Natural killer cell (primary cell): ENCODE results near the gene PREX1. TPM values are rescaled to one million over a fixed set of nuclear protein-coding genes. Genes with fewer than 3 reads are reported as not detected.

ENCODE experiments used
- ATAC-seq, 3 donors: fragments of 150-1000 bp in 2 of 3; fragments of 200-7000 bp in 1 of 3; cut with Tn5 transposase; 1 replicate in 1 of 3; 2 replicates in 2 of 3; pipeline ENCODE4 v1.10.0; 2021; ENCODE audit warnings: mild to moderate bottlenecking in 2 of 3, moderate library complexity in 2 of 3
- DNase-seq, 2 donors: peaks; one replicate each; pipeline versions ENCODE4 v3.0.0 to v3.0.0-alpha.2; 2013 to 2021; ENCODE audit warnings: mixed read lengths in 1 of 2
- H3K27ac ChIP-seq: one replicate; pipeline ENCODE4 v1.5.1; 2013; ENCODE audit warnings: mild to moderate bottlenecking, low read length
- H3K27me3 ChIP-seq: one replicate; pipeline ENCODE4 v1.6.1; 2013; ENCODE audit warnings: low read length; ENCODE audit not compliant: control insufficient read depth, insufficient read depth
- H3K36me3 ChIP-seq: one replicate; pipeline ENCODE4 v1.6.1; 2013; ENCODE audit warnings: low read length; ENCODE audit not compliant: control insufficient read depth, insufficient read depth
- H3K4me1 ChIP-seq: one replicate; pipeline ENCODE4 v1.6.1; 2013; ENCODE audit warnings: low read length; ENCODE audit not compliant: control insufficient read depth, insufficient read depth
- H3K4me3 ChIP-seq: one replicate; pipeline ENCODE4 v1.5.1; 2013; ENCODE audit warnings: low read length
- H3K9me3 ChIP-seq: one replicate; pipeline ENCODE4 v1.6.1; 2013; ENCODE audit warnings: low read length; ENCODE audit not compliant: control insufficient read depth, insufficient read depth
- H3K27ac Mint-ChIP-seq, 2 donors: one replicate each; pipeline ENCODE4 v1.8.0; 2022; ENCODE audit warnings: mild to moderate bottlenecking in 2 of 2, mixed read lengths in 2 of 2, moderate library complexity in 1 of 2
- H3K27me3 Mint-ChIP-seq, 2 donors: one replicate each; pipeline ENCODE4 v1.8.0; 2022; ENCODE audit warnings: low read depth in 2 of 2, mixed read lengths in 2 of 2
- H3K36me3 Mint-ChIP-seq: one replicate; pipeline ENCODE4 v1.8.0; 2022; ENCODE audit warnings: mixed read lengths
- H3K4me1 Mint-ChIP-seq, 2 donors: one replicate each; pipeline ENCODE4 v1.8.0; 2022; ENCODE audit warnings: mixed read lengths in 2 of 2
- H3K4me3 Mint-ChIP-seq: one replicate; pipeline ENCODE4 v1.8.0; 2022; ENCODE audit warnings: mild to moderate bottlenecking, moderate library complexity, mixed read lengths
- H3K9me3 Mint-ChIP-seq, 2 donors: one replicate each; pipeline ENCODE4 v1.8.0; 2022; ENCODE audit warnings: mixed read lengths in 2 of 2
- WGBS: methylation state at CpG from one replicate; pipeline ENCODE4 v1.1.7; 2013; ENCODE audit warnings: missing lambda C conversion rate; ENCODE audit not compliant: insufficient coverage; 5-methylcytosine and 5-hydroxymethylcytosine counted together
- intact Hi-C: fragments of 100-400 bp; cut with micrococcal nuclease; formaldehyde crosslinking; loops from one replicate; pipeline ENCODE4 v1.14.2; 2022
- total RNA-seq, 4 donors: library from RNA; stranded (reverse); fragments of 120-200 nt in 1 of 4; gene quantifications; one replicate each; pipeline versions ENCODE4 v1.2.3 to v1.2.4, GENCODE V29; 2013 to 2022
- TF ChIP-seq, protein P1 (sequence below): fragments of 200-600 bp; IDR thresholded peaks from one replicate; pipeline ENCODE4 v1.8.0; 2022; ENCODE audit warnings: antibody characterized with exemption

The PREX1 gene
- total RNA-seq, 3 donors from 2014 or later (not counting 1 experiment from before 2014, with no cell fraction given): 382 to 392 (median 389) TPM

- TF ChIP-seq, protein P1, sequence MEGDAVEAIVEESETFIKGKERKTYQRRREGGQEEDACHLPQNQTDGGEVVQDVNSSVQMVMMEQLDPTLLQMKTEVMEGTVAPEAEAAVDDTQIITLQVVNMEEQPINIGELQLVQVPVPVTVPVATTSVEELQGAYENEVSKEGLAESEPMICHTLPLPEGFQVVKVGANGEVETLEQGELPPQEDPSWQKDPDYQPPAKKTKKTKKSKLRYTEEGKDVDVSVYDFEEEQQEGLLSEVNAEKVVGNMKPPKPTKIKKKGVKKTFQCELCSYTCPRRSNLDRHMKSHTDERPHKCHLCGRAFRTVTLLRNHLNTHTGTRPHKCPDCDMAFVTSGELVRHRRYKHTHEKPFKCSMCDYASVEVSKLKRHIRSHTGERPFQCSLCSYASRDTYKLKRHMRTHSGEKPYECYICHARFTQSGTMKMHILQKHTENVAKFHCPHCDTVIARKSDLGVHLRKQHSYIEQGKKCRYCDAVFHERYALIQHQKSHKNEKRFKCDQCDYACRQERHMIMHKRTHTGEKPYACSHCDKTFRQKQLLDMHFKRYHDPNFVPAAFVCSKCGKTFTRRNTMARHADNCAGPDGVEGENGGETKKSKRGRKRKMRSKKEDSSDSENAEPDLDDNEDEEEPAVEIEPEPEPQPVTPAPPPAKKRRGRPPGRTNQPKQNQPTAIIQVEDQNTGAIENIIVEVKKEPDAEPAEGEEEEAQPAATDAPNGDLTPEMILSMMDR: no peak
- 90% methylated on average over 5 of the region's 6 CpGs for WGBS
- Mint-ChIP-seq H3K27ac (no peak overlapping the region), H3K4me1 (peaks cover 60 to 64% of the 10 kb centered on the region in 2 donors), H3K4me3 (no peak overlapping the region), H3K27me3 (no peaks in the 10 kb centered on the region), H3K9me3 (no peaks in the 10 kb centered on the region), H3K36me3 (peaks cover 12% of the 10 kb centered on the region)
- peaks cover 39% of the 10 kb centered on the region for H3K4me1 ChIP-seq
- H3K27ac ChIP-seq: no peak overlapping the region
- no peak for DNase-seq
- ATAC-seq: no peak
- intact Hi-C loops: no loop called here
- H3K9me3 ChIP-seq: no peaks in the 10 kb centered on the region
- no peak overlapping the region for H3K4me3 ChIP-seq
- no peaks in the 10 kb centered on the region for H3K27me3 ChIP-seq
- H3K36me3 ChIP-seq: peaks cover 55% of the 10 kb centered on the region
Observed at GRCh38 chr20:48742233-48742632, 85.6 kb downstream of the PREX1 start.

- TF ChIP-seq, protein P1: no peak
- Histone ChIP-seq H3K9me3 (no peaks in the 10 kb centered on the region), H3K27me3 (no peaks in the 10 kb centered on the region), H3K27ac (no peak overlapping the region), H3K36me3 (peaks cover 51% of the 10 kb centered on the region), H3K4me1 (peaks cover 39% of the 10 kb centered on the region), H3K4me3 (no peak overlapping the region)
- no peak overlapping the region for H3K4me3 Mint-ChIP-seq
- H3K27me3 Mint-ChIP-seq: no peaks in the 10 kb centered on the region
- DNase-seq: no peak
- peaks cover 62 to 70% of the 10 kb centered on the region in 2 donors for H3K4me1 Mint-ChIP-seq
- no peaks in the 10 kb centered on the region for H3K9me3 Mint-ChIP-seq
- 98% methylated on average over 9 of the region's 9 CpGs for WGBS
- intact Hi-C loops: no loop called here
- peaks cover 12% of the 10 kb centered on the region for H3K36me3 Mint-ChIP-seq
- ATAC-seq: no peak
- no peak overlapping the region for H3K27ac Mint-ChIP-seq
Observed at GRCh38 chr20:48741669-48742068, 86.1 kb downstream of the PREX1 start.

DNA sequence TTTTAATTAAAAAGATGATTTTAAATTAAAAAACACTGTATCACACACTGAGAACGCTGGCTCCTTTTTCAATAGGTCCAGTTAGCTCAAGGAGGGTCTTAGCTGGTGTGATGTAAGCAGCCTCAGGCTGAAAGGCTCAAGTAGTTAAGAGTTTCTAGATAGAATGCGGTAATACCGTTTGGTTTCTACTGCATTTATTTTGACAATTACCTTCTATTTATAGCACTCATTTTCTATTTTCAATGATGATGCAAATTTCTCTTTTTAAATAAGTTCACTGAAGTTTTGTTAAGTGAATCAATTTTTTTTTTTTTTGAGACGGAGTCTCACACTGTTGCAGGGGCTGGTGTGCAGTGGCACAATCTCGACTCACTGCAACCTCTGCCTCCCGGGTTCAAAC is 87.1 kb downstream of the PREX1 start:
- Histone ChIP-seq H3K4me3 (no peak overlapping the region), H3K9me3 (no peaks in the 10 kb centered on the region), H3K36me3 (peaks cover 55% of the 10 kb centered on the region), H3K4me1 (peaks cover 47% of the 10 kb centered on the region), H3K27me3 (no peaks in the 10 kb centered on the region), H3K27ac (no peak overlapping the region)
- 80% methylated on average over 2 of the region's 6 CpGs for WGBS
- Mint-ChIP-seq H3K36me3 (peaks cover 12% of the 10 kb centered on the region), H3K27me3 (no peaks in the 10 kb centered on the region), H3K27ac (peak overlapping the region in 1 of 2 donors; percentile 91), H3K9me3 (no peaks in the 10 kb centered on the region), H3K4me3 (no peak overlapping the region), H3K4me1 (peaks cover 68 to 75% of the 10 kb centered on the region in 2 donors)
- TF ChIP-seq, protein P1: no peak
- intact Hi-C loops: no loop called here
- DNase-seq (no peak), ATAC-seq (no peak)

DNA sequence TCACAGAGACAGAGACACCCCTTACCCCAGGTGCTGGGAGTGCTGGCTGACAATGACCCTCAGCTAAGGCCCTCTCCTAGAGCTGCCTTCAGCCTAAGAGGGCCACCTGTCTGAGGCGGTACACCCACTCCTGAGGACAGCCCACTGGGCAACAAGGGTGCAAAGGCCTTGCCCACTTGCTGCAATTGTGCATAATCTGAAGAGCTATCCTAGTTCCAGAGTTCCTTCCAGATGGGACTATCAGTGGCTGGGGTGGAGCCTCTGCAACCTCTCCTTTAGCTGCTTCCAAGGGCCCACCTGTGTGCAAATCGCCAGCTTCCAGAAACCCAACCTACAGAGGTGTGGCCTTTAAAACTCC is 87.5 kb downstream of the PREX1 start:
- H3K9me3 Mint-ChIP-seq: no peaks in the 10 kb centered on the region
- peaks cover 56% of the 10 kb centered on the region for H3K36me3 ChIP-seq
- peak overlapping the region; percentile 89 to 91 for H3K27ac Mint-ChIP-seq
- no peaks in the 10 kb centered on the region for H3K27me3 Mint-ChIP-seq
- H3K4me3 ChIP-seq: no peak overlapping the region
- intact Hi-C loops: no loop called here
- H3K27me3 ChIP-seq: no peaks in the 10 kb centered on the region
- peaks cover 52% of the 10 kb centered on the region for H3K4me1 ChIP-seq
- H3K36me3 Mint-ChIP-seq: peaks cover 12% of the 10 kb centered on the region
- TF ChIP-seq, protein P1: no peak
- no peaks in the 10 kb centered on the region for H3K9me3 ChIP-seq
- H3K27ac ChIP-seq: peak overlapping the region; percentile 13
- ATAC-seq (no peak), DNase-seq (no peak)
- H3K4me3 Mint-ChIP-seq: no peak overlapping the region
- WGBS: 79% methylated on average over 2 of the region's 2 CpGs
- H3K4me1 Mint-ChIP-seq: peaks cover 72 to 76% of the 10 kb centered on the region in 2 donors
